Common myeloid progenitor, CD34-positive (primary cell): ENCODE measurements around the gene PRKCE.
"Not testable (repeated sequence)": the region's sequence is repeated elsewhere in the genome, so short reads cannot be mapped to it uniquely, and the experiment has no call there.

ENCODE experiments used
- CTCF ChIA-PET: fragments of 350-600 bp; sonication (Branson Sonifier 250); formaldehyde crosslinking; loops from one replicate; lab custom pipeline; 2021; ENCODE audit warnings: antibody characterized with exemption; lab: Charles Lee
- POLR2A ChIA-PET: fragments of 350-600 bp; sonication (Branson Sonifier 250); formaldehyde crosslinking; loops from one replicate; lab custom pipeline; 2021; ENCODE audit warnings: antibody characterized with exemption; lab: Charles Lee
- DNase-seq, 3 donors: peaks; one replicate each; pipeline versions ENCODE4 v3.0.0 to v3.0.0-alpha.2; 2013
- H3K27ac ChIP-seq, 2 experiments: 1 replicate in 1 of 2; 2 replicates in 1 of 2; pipeline ENCODE4 v1.7.0; 2013; ENCODE audit warnings: inconsistent platforms in 2 of 2, low read length in 2 of 2, mild to moderate bottlenecking in 2 of 2, low read depth in 1 of 2, moderate library complexity in 1 of 2; ENCODE audit not compliant: severe bottlenecking in 2 of 2, insufficient read depth in 1 of 2, poor library complexity in 1 of 2
- H3K27me3 ChIP-seq, 5 experiments: replicated peaks in 2 of 5; 1 replicate in 3 of 5; 2 replicates in 2 of 5; pipeline versions ENCODE4 v1.6.1 to v1.7.0; 2013; ENCODE audit warnings: low read length in 4 of 5, mild to moderate bottlenecking in 2 of 5, moderate library complexity in 2 of 5, inconsistent platforms in 1 of 5; ENCODE audit not compliant: insufficient read depth in 5 of 5, control insufficient read depth in 4 of 5
- H3K36me3 ChIP-seq, 4 experiments: 1 replicate in 2 of 4; 2 replicates in 2 of 4; pipeline versions ENCODE4 v1.6.1 to v1.7.0; 2013; ENCODE audit warnings: low read length in 3 of 4, control low read depth in 1 of 4, mild to moderate bottlenecking in 1 of 4; ENCODE audit not compliant: control insufficient read depth in 4 of 4, insufficient read depth in 4 of 4
- H3K4me1 ChIP-seq, 4 experiments: 1 replicate in 3 of 4; 2 replicates in 1 of 4; pipeline versions ENCODE4 v1.6.1 to v1.7.1; 2013; ENCODE audit warnings: low read length in 3 of 4, mild to moderate bottlenecking in 3 of 4, control low read depth in 1 of 4, inconsistent platforms in 1 of 4, moderate library complexity in 1 of 4; ENCODE audit not compliant: control insufficient read depth in 4 of 4, insufficient read depth in 4 of 4; ENCODE audit errors: control extremely low read depth in 1 of 4
- H3K4me3 ChIP-seq, 7 experiments: 1 replicate in 4 of 7; 2 replicates in 3 of 7; pipeline versions ENCODE4 v1.5.1 to v1.7.0; 2013; ENCODE audit warnings: mild to moderate bottlenecking in 7 of 7, low read length in 6 of 7, moderate library complexity in 6 of 7, inconsistent platforms in 2 of 7, low read depth in 2 of 7, control low read depth in 1 of 7; ENCODE audit not compliant: insufficient read depth in 4 of 7, control insufficient read depth in 1 of 7; ENCODE audit errors: extremely low read depth in 1 of 7
- H3K9me3 ChIP-seq, 5 experiments: 1 replicate in 4 of 5; 2 replicates in 1 of 5; pipeline versions ENCODE4 v1.6.1 to v1.7.1; 2013; ENCODE audit warnings: low read length in 4 of 5, mild to moderate bottlenecking in 2 of 5, inconsistent platforms in 1 of 5, low read depth in 1 of 5, moderate library complexity in 1 of 5; ENCODE audit not compliant: control insufficient read depth in 4 of 5, insufficient read depth in 2 of 5; ENCODE audit errors: control extremely low read depth in 1 of 5
- WGBS: methylation state at CpG from one replicate; pipeline ENCODE4 v1.1.5; 2013; ENCODE audit not compliant: insufficient coverage; 5-methylcytosine and 5-hydroxymethylcytosine counted together

PRKCE gene

DNA sequence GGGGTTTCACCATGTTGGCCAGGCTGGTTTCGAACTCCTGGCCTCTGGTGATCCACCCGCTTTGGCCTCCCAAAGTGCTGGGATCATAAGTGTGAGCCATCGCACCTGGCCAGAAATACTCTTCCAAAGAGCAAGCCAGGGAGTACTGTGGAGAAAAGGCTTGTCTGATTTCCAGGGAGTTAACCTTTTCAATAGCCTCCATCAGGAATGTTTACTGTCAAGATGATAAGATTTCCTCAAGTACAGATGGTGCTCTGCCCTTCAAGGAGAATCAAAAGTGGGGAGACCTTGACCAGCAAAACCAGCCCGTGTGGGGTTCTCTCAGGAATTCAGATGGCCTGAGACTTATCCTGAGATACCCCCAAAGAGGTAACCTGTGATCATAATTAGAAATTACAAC lies 237.2 kb downstream of the PRKCE start:
- Histone ChIP-seq H3K4me1 (peaks cover 30 to 84% (median 76%) of the 10 kb centered on the region in 4 experiments), H3K4me3 (no peak overlapping the region), H3K27ac (no peak overlapping the region), H3K27me3 (no peaks in the 10 kb centered on the region), H3K9me3 (no peaks in the 10 kb centered on the region), H3K36me3 (no peaks in the 10 kb centered on the region)
- CTCF ChIA-PET = interaction anchor here (0.6 to 1.9 kb wide), 9 partner anchors 19 to 243 kb away, joined by 3 to 6 read pairs (median 3); no protein-coding TSS in a partner anchor
- DNase-seq = no peak
- POLR2A ChIA-PET = no interaction called here
- 85% methylated on average over 2 of the region's 4 CpGs for WGBS

DNA sequence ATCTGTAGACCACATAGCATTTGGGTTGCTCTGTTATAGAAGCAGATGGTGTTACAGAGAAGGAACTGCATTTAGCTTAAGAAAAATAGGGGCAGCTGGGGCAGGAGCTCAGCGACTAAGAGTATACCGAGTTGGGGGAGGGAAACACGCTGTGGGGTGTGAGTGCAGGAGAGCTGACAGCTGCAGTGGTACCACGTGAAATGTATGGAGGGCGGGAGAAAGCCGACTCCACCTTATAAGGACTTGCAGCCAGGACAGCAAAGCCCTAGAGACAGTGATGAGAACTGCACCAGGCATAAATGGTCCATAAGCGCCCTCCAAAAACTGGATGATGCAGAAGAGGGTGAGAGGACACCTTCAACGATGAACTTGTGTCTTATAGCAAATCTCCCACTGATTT lies 237.6 kb downstream of the PRKCE start:
- WGBS = 54% methylated on average over 7 of the region's 8 CpGs
- Histone ChIP-seq H3K4me3 (no peak overlapping the region), H3K9me3 (no peaks in the 10 kb centered on the region), H3K27ac (no peak overlapping the region), H3K4me1 (peaks cover 30 to 83% (median 77%) of the 10 kb centered on the region in 4 experiments), H3K27me3 (no peaks in the 10 kb centered on the region), H3K36me3 (no peaks in the 10 kb centered on the region)
- CTCF ChIA-PET = interaction anchor here (0.6 to 1.9 kb wide), 10 partner anchors 15 to 246 kb away, joined by 3 to 8 read pairs (median 4); no protein-coding TSS in a partner anchor
- peak; percentile 45 to 83 (median 65) for DNase-seq
- POLR2A ChIA-PET = no interaction called here

DNA sequence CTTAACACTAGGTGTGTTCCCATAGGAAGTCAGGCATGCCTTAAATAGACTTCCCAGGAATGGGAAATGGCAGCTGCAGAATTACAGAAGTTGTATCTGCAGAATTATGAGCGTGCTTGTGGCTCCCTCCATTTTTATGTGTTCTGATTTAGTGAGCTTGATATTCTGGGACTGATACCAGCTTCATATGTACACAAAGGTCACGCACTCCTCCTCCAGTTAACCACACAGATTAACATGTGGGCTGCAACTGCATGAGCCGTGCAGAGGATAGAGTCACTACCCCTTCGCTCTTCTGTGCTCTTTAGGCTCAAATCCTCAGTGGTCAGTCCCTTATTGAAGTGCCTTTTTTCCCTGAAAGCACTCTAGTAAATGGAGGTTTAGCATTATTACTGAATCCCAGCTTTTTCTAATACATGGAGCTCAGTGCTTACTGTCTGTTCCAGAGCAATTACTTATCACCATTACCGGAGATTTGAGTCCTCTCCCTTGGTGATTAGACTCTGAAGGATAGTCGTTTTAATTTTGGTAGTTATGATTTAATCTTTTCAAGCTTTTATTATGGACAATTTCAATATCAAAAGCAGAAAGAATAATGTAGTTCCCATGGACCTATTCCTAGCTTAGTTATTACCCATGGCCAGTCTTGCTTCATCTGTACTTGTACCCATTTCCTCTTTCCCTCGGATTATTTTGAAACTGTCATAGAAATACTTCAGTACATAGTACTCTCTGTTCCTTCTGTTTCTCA lies 238.3 kb downstream of the PRKCE start:
- CTCF ChIA-PET = interaction anchor here (0.6 to 1.9 kb wide), 11 partner anchors 16 to 247 kb away, joined by 3 to 8 read pairs (median 4); no protein-coding TSS in a partner anchor
- POLR2A ChIA-PET = no interaction called here

DNA sequence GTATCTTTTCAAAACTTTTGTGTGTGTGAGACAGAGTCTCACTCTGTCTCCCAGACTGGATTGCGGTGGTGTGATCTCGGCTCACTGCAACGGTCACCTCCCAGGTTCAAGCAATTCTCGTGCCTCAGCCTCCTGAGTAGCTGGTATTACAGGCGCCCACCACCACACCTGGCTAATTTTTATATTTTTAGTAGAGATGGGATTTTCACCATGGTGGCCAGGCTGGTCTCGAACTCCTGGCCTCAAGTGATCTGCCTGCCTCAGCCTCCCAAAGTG lies 238.8 kb downstream of the PRKCE start:
- peaks cover 30 to 82% (median 67%) of the 10 kb centered on the region in 4 experiments for H3K4me1 ChIP-seq
- DNase-seq, H3K36me3 ChIP-seq, H3K27me3 ChIP-seq, H3K4me3 ChIP-seq, POLR2A ChIA-PET, H3K27ac ChIP-seq, H3K9me3 ChIP-seq: not testable (repeated sequence)
- WGBS = 95% methylated on average over 3 of the region's 6 CpGs
- CTCF ChIA-PET = interaction anchor here (1.0 to 1.6 kb wide), 6 partner anchors 9 to 248 kb away, joined by 4 to 8 read pairs (median 6); no protein-coding TSS in a partner anchor

More for the DNA sequence above, 238.3 kb downstream of the PRKCE start:
- DNase-seq = no peak
- H3K36me3 ChIP-seq = no peaks in the 10 kb centered on the region
- no peaks in the 10 kb centered on the region for H3K27me3 ChIP-seq
- no CpG with 5 or more reads among the region's 7 CpGs for WGBS
- no peak overlapping the region for H3K4me3 ChIP-seq
- H3K27ac ChIP-seq = no peak overlapping the region
- H3K9me3 ChIP-seq = no peaks in the 10 kb centered on the region
- H3K4me1 ChIP-seq = peaks cover 30 to 81% (median 72%) of the 10 kb centered on the region in 4 experiments

DNA sequence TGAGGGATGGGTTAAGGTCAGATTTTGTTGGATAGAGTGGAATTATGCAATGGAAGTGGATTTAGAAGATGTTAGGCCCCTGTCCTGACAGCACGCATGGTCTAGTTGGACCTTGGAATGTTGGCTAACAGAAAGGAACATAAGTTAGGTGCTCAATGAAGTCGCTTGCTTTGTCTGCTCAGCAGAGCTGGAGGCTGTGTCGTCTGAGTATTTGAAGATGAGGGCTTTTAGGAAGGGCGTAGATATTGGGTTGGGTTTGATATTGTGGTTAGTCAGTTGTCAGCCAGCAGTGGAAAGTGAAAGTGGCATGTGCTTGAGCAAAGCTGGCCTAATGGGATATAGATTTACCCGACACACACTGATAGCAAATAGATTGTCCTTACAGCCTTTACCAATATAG lies 239.3 kb downstream of the PRKCE start:
- H3K27me3 ChIP-seq = no peaks in the 10 kb centered on the region
- peak; percentile 66 to 88 (median 83) for DNase-seq
- 28% methylated on average over 5 of the region's 5 CpGs for WGBS
- H3K4me1 ChIP-seq = peaks cover 30 to 81% (median 64%) of the 10 kb centered on the region in 4 experiments
- H3K27ac ChIP-seq = no peak overlapping the region
- H3K4me3 ChIP-seq = peak overlapping the region in 1 of 7 experiments; percentile 63
- ChIA-PET CTCF (interaction anchor here (1.5 to 1.6 kb wide), 2 partner anchors 10 to 17 kb away, joined by 4 to 8 read pairs; no protein-coding TSS in a partner anchor), POLR2A (no interaction called here)
- H3K36me3 ChIP-seq = no peaks in the 10 kb centered on the region
- H3K9me3 ChIP-seq = no peaks in the 10 kb centered on the region

DNA sequence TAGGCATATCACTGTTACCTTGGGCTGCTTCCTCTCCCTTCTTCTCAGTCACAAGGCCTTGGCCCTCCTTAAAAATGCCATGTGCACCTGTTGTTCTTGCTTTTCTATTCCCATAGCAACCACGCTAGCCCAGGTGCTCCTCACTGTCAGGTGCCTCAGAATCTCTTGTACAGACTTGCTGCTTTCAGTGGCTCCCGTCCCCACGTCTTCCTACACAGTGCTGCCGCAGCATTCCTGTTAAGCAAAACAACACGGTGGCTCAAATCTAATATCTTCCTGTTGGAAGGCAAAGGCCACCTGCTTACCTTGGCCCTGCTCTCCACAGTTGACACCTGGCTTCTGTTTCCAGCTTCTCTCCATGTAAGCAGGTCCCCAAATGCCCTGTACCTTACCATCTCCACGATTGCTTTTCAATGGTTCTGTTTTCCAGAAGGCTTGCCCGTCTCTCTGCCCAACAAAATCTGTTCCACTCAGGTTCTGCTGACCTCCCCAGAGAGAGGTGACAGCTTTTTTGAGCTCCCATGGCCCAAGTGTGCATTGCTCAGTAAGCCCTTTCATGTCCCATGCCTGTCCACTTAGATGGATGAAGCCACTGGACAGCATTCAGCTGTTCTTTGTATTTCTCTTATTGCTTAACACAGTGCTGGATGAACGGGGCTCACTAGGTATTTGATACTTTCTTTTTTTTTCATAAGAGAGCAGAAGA lies 240.4 kb downstream of the PRKCE start:
- ChIA-PET POLR2A (no interaction called here), CTCF (interaction anchor here (1.1 to 1.5 kb wide), 2 partner anchors 11 to 113 kb away, joined by 3 to 4 read pairs; no protein-coding TSS in a partner anchor)
- Histone ChIP-seq H3K27ac (peak overlapping the region in 1 of 2 experiments; percentile 31), H3K9me3 (no peaks in the 10 kb centered on the region), H3K4me1 (peaks cover 30 to 79% (median 60%) of the 10 kb centered on the region in 4 experiments), H3K36me3 (no peaks in the 10 kb centered on the region), H3K4me3 (peak overlapping the region in 4 of 7 experiments; percentile 2 to 63 (median 28)), H3K27me3 (no peaks in the 10 kb centered on the region)
- no peak for DNase-seq
- WGBS = 53% methylated on average over 8 of the region's 8 CpGs
